ENCODE data around the gene ALPI. TPM values are rescaled to one million over a fixed set of nuclear protein-coding genes. Genes with fewer than 3 reads are reported as not detected.

ALPI gene
- total and polyA plus RNA-seq, 8 donors = 1.4 to 12.3 TPM; not detected in 6

GRCh38 chr2:232464544-232464885 lies 8.6 kb downstream of the ALPI start:
- WGBS, 5 donors = 86 to 100% (median 88%) methylated on average over 2 to 3 of the region's 3 CpGs
- Histone ChIP-seq H3K4me3 (no peak overlapping the region), H3K27ac (no peak overlapping the region), H3K27me3 (peaks cover 0 to 22% (median 3%) of the 10 kb centered on the region in 3 donors), H3K9me3 (no peaks in the 10 kb centered on the region), H3K4me1 (no peaks in the 10 kb centered on the region), H3K36me3 (no peaks in the 10 kb centered on the region)
- intact Hi-C loops (cut with DNase I; ENCODE audit: low total_unique reads) = no loop called here
- DNase-seq = no peak
- no peak for TF ChIP-seq POLR2AphosphoS5 (IDR thresholded peaks at IDR 0.05)

- Histone ChIP-seq H3K9me3 (no peaks in the 10 kb centered on the region), H3K4me3 (no peak overlapping the region), H3K4me1 (no peaks in the 10 kb centered on the region), H3K27me3 (peaks cover 0 to 20% (median 0%) of the 10 kb centered on the region in 3 donors), H3K36me3 (no peaks in the 10 kb centered on the region), H3K27ac (no peak overlapping the region)
- DNase-seq = no peak
- TF ChIP-seq CTCF (IDR thresholded peaks at IDR 0.05) (no peak), POLR2AphosphoS5 (IDR thresholded peaks at IDR 0.05) (no peak), EP300 (IDR thresholded peaks at IDR 0.05) (no peak), POLR2A (IDR thresholded peaks at IDR 0.05) (no peak)
- 67 to 82% (median 81%) methylated on average over 6 of the region's 6 CpGs for WGBS, 5 donors
- intact Hi-C loops (cut with DNase I; ENCODE audit: low total_unique reads) = no loop called here
These were observed 9.1 kb downstream of the ALPI start for GRCh38 chr2:232465061-232465460.

- Histone ChIP-seq H3K27me3 (peaks cover 0 to 24% (median 0%) of the 10 kb centered on the region in 3 donors), H3K36me3 (no peaks in the 10 kb centered on the region), H3K27ac (no peak overlapping the region), H3K4me3 (no peak overlapping the region), H3K4me1 (no peaks in the 10 kb centered on the region), H3K9me3 (no peaks in the 10 kb centered on the region)
- no peak for DNase-seq
- intact Hi-C loops (cut with DNase I; ENCODE audit: low total_unique reads) = no loop called here
- whole genome bisulfite sequencing, 5 donors = 46 to 56% (median 53%) methylated on average over 7 of the region's 7 CpGs
- TF ChIP-seq CTCF (IDR thresholded peaks at IDR 0.05) = no peak
- TF ChIP-seq EP300 (IDR thresholded peaks at IDR 0.05) = no peak
These were observed 10.3 kb downstream of the ALPI start for GRCh38 chr2:232466221-232466620.

- WGBS, 5 donors = 17 to 48% (median 26%) methylated on average over 6 of the region's 6 CpGs
- peak in 1 of 2 donors; percentile 53 for DNase-seq
- Histone ChIP-seq H3K27me3 (peaks cover 0 to 54% (median 14%) of the 10 kb centered on the region in 3 donors), H3K9me3 (peaks cover 0 to 7% (median 3%) of the 10 kb centered on the region in 4 donors), H3K4me3 (no peak overlapping the region), H3K27ac (no peak overlapping the region), H3K4me1 (no peaks in the 10 kb centered on the region), H3K36me3 (no peaks in the 10 kb centered on the region)
- intact Hi-C loops (cut with DNase I; ENCODE audit: low total_unique reads) = no loop called here
- TF ChIP-seq POLR2AphosphoS5 (IDR thresholded peaks at IDR 0.05) (no peak), CTCF (IDR thresholded peaks at IDR 0.05) (no peak), EP300 (IDR thresholded peaks at IDR 0.05) (no peak), POLR2A (IDR thresholded peaks at IDR 0.05) (no peak)
These were observed 17.5 kb downstream of the ALPI start for GRCh38 chr2:232473467-232473890.

DNA sequence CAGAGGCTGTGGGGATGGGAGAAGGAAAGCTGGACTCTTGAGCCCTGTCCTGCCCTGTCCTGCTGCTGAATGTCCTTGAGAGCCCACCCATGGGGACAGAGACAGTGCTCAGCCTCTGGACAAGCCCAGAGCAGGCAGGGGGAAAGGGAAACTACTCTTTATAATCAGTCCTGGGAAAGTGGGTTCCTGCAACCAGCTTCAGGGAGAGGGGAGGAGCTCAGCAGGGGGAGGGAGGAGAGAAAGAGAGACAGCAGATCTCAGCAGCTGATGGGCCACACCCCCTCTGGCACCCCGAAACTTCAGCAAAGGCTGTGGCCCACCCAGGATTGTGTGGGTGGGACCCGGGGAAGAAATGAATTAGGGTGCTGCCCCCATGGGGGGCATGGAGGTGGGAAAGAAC lies 20.1 kb downstream of the ALPI start:
- H3K27me3 ChIP-seq = peaks cover 0 to 67% (median 14%) of the 10 kb centered on the region in 3 donors
- DNase-seq = no peak
- no peaks in the 10 kb centered on the region for H3K4me1 ChIP-seq
- H3K9me3 ChIP-seq = peaks cover 0 to 7% (median 3%) of the 10 kb centered on the region in 4 donors
- no peaks in the 10 kb centered on the region for H3K36me3 ChIP-seq
- H3K4me3 ChIP-seq = no peak overlapping the region
- intact Hi-C loops (cut with DNase I; ENCODE audit: low total_unique reads) = no loop called here
- TF ChIP-seq POLR2AphosphoS5 (IDR thresholded peaks at IDR 0.05) (no peak), POLR2A (IDR thresholded peaks at IDR 0.05) (no peak), CTCF (IDR thresholded peaks at IDR 0.05) (no peak), EP300 (IDR thresholded peaks at IDR 0.05) (no peak)
- no peak overlapping the region for H3K27ac ChIP-seq
- 68 to 88% (median 73%) methylated on average over 2 of the region's 2 CpGs for WGBS, 5 donors
